DOHH2 (cell line): ENCODE measurements around the gene MRPS12.

Experiments
- H3F3A ChIP-seq: fragments of 200-600 bp; sonication (generic), shearing (Covaris generic); 2 replicates; pipeline ENCODE4 v1.6.0; 2016; ENCODE audit warnings: antibody characterized with exemption, mild to moderate bottlenecking; ENCODE audit not compliant: control insufficient read depth, insufficient read depth
- H3K27ac ChIP-seq: fragments of 200-600 bp; sonication (generic); 2 replicates; pipeline ENCODE4 v1.5.1; 2014; ENCODE audit warnings: low read depth, mild to moderate bottlenecking, low read length, moderate library complexity
- H3K27me3 ChIP-seq: fragments of 200-600 bp; sonication (generic); 2 replicates; pipeline ENCODE4 v1.6.1; 2014; ENCODE audit warnings: mild to moderate bottlenecking, low read length, mixed read lengths; ENCODE audit not compliant: control insufficient read depth
- H3K36me3 ChIP-seq: fragments of 200-600 bp; sonication (generic); 2 replicates; pipeline ENCODE4 v1.6.1; 2014; ENCODE audit warnings: mild to moderate bottlenecking, low read length, moderate library complexity, mixed read lengths; ENCODE audit not compliant: control insufficient read depth
- H3K4me1 ChIP-seq: fragments of 200-600 bp; sonication (generic); 2 replicates; pipeline ENCODE4 v1.6.1; 2014; ENCODE audit warnings: mild to moderate bottlenecking, low read length, mixed read lengths; ENCODE audit not compliant: control insufficient read depth
- H3K4me2 ChIP-seq: fragments of 200-600 bp; sonication (generic); 2 replicates; pipeline ENCODE4 v1.6.0; 2014; ENCODE audit warnings: mild to moderate bottlenecking, low read length, moderate library complexity
- H3K4me3 ChIP-seq: fragments of 200-600 bp; sonication (generic); 2 replicates; pipeline ENCODE4 v1.5.1; 2014; ENCODE audit warnings: mild to moderate bottlenecking, low read length, mixed read lengths
- H3K79me2 ChIP-seq: fragments of 200-600 bp; sonication (generic); 2 replicates; pipeline ENCODE4 v1.6.1; 2014; ENCODE audit warnings: mild to moderate bottlenecking, low read length, mixed read lengths; ENCODE audit not compliant: control insufficient read depth
- H3K9me2 ChIP-seq: fragments of 200-600 bp; sonication (generic); replicated peaks from 2 replicates; pipeline ENCODE4 v1.6.1; 2014; ENCODE audit warnings: mild to moderate bottlenecking, low read length, mixed read lengths; ENCODE audit not compliant: control insufficient read depth
- H3K9me3 ChIP-seq: fragments of 200-600 bp; sonication (generic); 2 replicates; pipeline ENCODE4 v1.6.1; 2014; ENCODE audit warnings: antibody characterized with exemption, low read length, mixed read lengths; ENCODE audit not compliant: control insufficient read depth, insufficient read depth
- H4K20me1 ChIP-seq: fragments of 200-600 bp; sonication (generic); 2 replicates; pipeline ENCODE4 v1.6.0; 2014; ENCODE audit warnings: low read depth, mild to moderate bottlenecking, antibody characterized with exemption, low read length, moderate library complexity; ENCODE audit not compliant: control insufficient read depth, insufficient read depth
- EZH2phosphoT487 ChIP-seq: fragments of 200-600 bp; sonication (generic); IDR thresholded peaks from 2 replicates; pipeline ENCODE4 v1.6.1; 2017; ENCODE audit warnings: borderline replicate concordance, mild to moderate bottlenecking, antibody characterized with exemption, low read length, moderate library complexity, mixed read lengths
- TF ChIP-seq, protein P1 (sequence below): fragments of 200-600 bp; sonication (generic); IDR thresholded peaks from one replicate; pipeline ENCODE4 v1.5.1; 2014; ENCODE audit warnings: antibody characterized with exemption, mild to moderate bottlenecking, low read depth, low read length; ENCODE audit not compliant: poor library complexity, severe bottlenecking

Gene MRPS12

DNA sequence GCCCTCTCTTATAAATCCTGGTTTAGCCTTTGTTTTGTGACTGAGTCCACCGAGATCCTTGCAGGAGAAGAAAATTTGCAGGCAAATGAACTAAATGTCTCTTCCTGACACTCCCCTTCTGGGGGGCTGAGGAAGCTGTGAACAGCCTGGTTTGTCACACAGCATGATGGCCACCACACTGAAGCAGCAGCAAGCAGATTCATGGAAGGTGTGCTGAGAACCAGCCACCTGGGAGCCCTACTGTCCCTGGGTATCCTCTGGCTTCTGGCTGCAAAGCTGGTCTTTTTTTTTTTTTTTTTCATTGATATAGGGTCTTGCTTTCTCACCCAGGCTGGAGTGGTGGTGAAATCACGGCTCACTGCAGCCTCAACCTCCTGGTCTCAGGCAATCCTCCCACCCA is 11.2 kb downstream of the MRPS12 start:
- no peaks in the 10 kb centered on the region; the same call in 1 of the 2 replicates for H3K27me3 ChIP-seq
- no peaks in the 10 kb centered on the region for H3K4me1 ChIP-seq
- H3K9me2 ChIP-seq: no peaks in the 10 kb centered on the region
- H3K9me3 ChIP-seq: no peaks in the 10 kb centered on the region
- no peaks in the 10 kb centered on the region; the same call in 1 of the 2 replicates for H3F3A ChIP-seq
- TF ChIP-seq, protein P1, sequence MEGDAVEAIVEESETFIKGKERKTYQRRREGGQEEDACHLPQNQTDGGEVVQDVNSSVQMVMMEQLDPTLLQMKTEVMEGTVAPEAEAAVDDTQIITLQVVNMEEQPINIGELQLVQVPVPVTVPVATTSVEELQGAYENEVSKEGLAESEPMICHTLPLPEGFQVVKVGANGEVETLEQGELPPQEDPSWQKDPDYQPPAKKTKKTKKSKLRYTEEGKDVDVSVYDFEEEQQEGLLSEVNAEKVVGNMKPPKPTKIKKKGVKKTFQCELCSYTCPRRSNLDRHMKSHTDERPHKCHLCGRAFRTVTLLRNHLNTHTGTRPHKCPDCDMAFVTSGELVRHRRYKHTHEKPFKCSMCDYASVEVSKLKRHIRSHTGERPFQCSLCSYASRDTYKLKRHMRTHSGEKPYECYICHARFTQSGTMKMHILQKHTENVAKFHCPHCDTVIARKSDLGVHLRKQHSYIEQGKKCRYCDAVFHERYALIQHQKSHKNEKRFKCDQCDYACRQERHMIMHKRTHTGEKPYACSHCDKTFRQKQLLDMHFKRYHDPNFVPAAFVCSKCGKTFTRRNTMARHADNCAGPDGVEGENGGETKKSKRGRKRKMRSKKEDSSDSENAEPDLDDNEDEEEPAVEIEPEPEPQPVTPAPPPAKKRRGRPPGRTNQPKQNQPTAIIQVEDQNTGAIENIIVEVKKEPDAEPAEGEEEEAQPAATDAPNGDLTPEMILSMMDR: no peak
- TF ChIP-seq EZH2phosphoT487: no peak
- H3K4me2 ChIP-seq: no peak overlapping the region
- H3K27ac ChIP-seq: no peak overlapping the region
- H3K4me3 ChIP-seq: no peak overlapping the region
- no peaks in the 10 kb centered on the region for H4K20me1 ChIP-seq
- H3K79me2 ChIP-seq: no peaks in the 10 kb centered on the region
- no peaks in the 10 kb centered on the region for H3K36me3 ChIP-seq

DNA sequence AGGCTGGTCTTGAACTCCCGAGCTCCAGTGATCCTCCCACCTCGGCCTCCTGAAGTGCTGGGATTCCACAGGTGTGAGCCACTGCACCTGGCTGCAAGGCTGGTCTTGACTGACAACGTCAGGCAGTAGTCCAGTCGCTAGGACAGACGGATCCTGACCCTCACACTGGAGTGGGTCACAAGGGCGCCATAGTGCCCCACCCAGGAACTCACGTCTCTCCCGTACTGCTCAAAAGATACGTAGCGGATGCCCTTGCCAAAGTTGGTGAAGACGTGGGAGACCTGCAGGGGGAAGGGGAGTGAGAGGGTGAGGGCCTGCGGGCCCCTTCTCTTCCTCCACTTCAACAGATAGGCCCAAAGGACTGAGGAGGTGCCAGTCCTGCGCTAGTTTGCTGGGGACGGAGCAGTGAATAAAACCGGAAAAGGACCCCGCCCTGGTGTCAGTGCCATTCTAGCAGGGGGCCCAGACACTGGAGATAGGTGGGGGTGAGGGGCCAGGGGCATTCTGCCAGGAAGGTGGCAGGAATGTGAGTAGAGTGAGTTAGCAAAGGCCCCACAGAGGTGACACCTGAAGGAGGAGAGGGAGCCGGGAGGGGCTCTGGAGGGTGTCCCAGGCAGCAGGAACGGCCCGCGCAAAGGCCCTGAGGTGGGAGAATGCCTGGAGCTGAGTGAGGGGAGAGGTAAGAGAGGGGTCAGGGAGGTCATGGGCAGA is 11.9 kb downstream of the MRPS12 start:
- H3K4me3 ChIP-seq: no peak overlapping the region
- H3F3A ChIP-seq: no peaks in the 10 kb centered on the region; the same call in 1 of the 2 replicates
- no peaks in the 10 kb centered on the region for H3K36me3 ChIP-seq
- H3K27ac ChIP-seq: no peak overlapping the region
- TF ChIP-seq EZH2phosphoT487: no peak
- H3K4me2 ChIP-seq: no peak overlapping the region
- H3K27me3 ChIP-seq: no peaks in the 10 kb centered on the region; the same call in 1 of the 2 replicates
- no peaks in the 10 kb centered on the region for H3K79me2 ChIP-seq
- no peaks in the 10 kb centered on the region for H3K4me1 ChIP-seq
- no peaks in the 10 kb centered on the region for H3K9me2 ChIP-seq
- no peaks in the 10 kb centered on the region for H3K9me3 ChIP-seq
- no peaks in the 10 kb centered on the region for H4K20me1 ChIP-seq

DNA sequence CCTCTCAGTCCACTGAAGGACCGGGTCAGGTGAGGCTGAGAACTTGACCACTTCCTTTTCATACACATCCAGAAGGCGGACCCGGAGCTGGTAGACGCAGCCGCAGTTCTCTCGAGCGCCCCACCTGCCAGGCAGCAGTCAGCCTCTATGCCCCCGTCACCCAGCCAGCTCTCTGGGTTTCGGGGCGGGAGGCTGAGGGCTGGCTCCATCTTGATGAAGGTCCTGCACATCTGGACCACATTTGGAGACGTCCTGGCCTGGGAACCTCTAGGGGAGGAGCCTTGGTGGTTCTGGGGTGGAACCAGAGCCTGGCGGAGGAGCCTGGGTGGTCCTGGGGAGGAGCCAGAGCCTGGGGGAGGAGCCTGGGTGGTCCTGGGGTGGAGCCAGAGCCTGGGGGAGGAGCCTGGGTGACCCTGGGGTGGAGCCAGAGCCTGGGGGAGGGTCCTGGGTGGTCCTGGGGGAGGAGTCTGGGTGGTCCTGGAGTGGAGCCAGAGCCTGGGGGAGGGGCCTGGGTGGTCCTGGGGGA is 14.3 kb downstream of the MRPS12 start:
- Histone ChIP-seq H4K20me1 (no peaks in the 10 kb centered on the region), H3K4me3 (no peak overlapping the region), H3K4me2 (no peak overlapping the region), H3K9me2 (no peaks in the 10 kb centered on the region), H3K79me2 (no peaks in the 10 kb centered on the region), H3K36me3 (no peaks in the 10 kb centered on the region), H3K27ac (no peak overlapping the region), H3F3A (no peaks in the 10 kb centered on the region; the same call in 1 of the 2 replicates), H3K4me1 (no peaks in the 10 kb centered on the region), H3K27me3 (no peaks in the 10 kb centered on the region; the same call in 1 of the 2 replicates), H3K9me3 (no peaks in the 10 kb centered on the region)
- TF ChIP-seq, protein P1: no peak
- no peak for TF ChIP-seq EZH2phosphoT487
